CD14-positive monocyte (primary cell): ENCODE measurements around the gene XAGE3. TPM values are rescaled to one million over a fixed set of nuclear protein-coding genes. Genes with fewer than 3 reads are reported as not detected.
"Not testable (repeated sequence)": the region's sequence is repeated elsewhere in the genome, so short reads cannot be mapped to it uniquely, and the experiment has no call there.

Source experiments
- DNase-seq, 3 donors: peaks; one replicate each; pipeline ENCODE4 v3.0.0-alpha.2; 2011 to 2022
- H2AFZ ChIP-seq: 2 replicates; pipeline ENCODE4 v1.6.0; 2012; ENCODE audit warnings: mild to moderate bottlenecking, low read depth, low read length, inconsistent platforms; ENCODE audit not compliant: insufficient read depth, poor library complexity, severe bottlenecking
- H3K27ac ChIP-seq, 2 donors: 1 replicate in 1 of 2; 2 replicates in 1 of 2; pipeline ENCODE4 v1.5.1; 2012 to 2013; ENCODE audit warnings: low read length in 2 of 2, control low read depth in 1 of 2, inconsistent platforms in 1 of 2, low read depth in 1 of 2, mild to moderate bottlenecking in 1 of 2
- H3K27me3 ChIP-seq, 2 donors: one replicate each; pipeline versions ENCODE4 v1.6.0 to v1.6.1; 2011 to 2013; ENCODE audit warnings: low read length in 2 of 2; ENCODE audit not compliant: control insufficient read depth in 2 of 2, insufficient read depth in 2 of 2
- H3K36me3 ChIP-seq, 2 donors: replicated peaks in 1 of 2; 1 replicate in 1 of 2; 2 replicates in 1 of 2; pipeline versions ENCODE4 v1.5.1 to v1.6.1; 2012 to 2013; ENCODE audit warnings: low read length in 2 of 2, control low read depth in 1 of 2, inconsistent platforms in 1 of 2, mild to moderate bottlenecking in 1 of 2; ENCODE audit not compliant: insufficient read depth in 2 of 2, control insufficient read depth in 1 of 2
- H3K4me1 ChIP-seq, 2 donors: 1 replicate in 1 of 2; 2 replicates in 1 of 2; pipeline versions ENCODE4 v1.5.1 to v1.6.1; 2012 to 2013; ENCODE audit warnings: low read length in 2 of 2, control low read depth in 1 of 2, inconsistent platforms in 1 of 2, mild to moderate bottlenecking in 1 of 2, moderate library complexity in 1 of 2; ENCODE audit not compliant: insufficient read depth in 2 of 2, control insufficient read depth in 1 of 2
- H3K4me2 ChIP-seq: replicated peaks from 2 replicates; pipeline ENCODE3; 2012; ENCODE audit warnings: low read length, moderate library complexity, mild to moderate bottlenecking; ENCODE audit not compliant: poor library complexity, severe bottlenecking; ENCODE audit errors: extremely low read depth
- H3K4me3 ChIP-seq, 3 experiments: fragments of 200-600 bp in 1 of 3; sonication (generic) in 1 of 3; replicated peaks in 1 of 3; 1 replicate in 2 of 3; 2 replicates in 1 of 3; pipeline ENCODE4 v1.5.1; 2011 to 2013; ENCODE audit warnings: low read length in 3 of 3, mild to moderate bottlenecking in 3 of 3, control low read depth in 2 of 3, low read depth in 2 of 3, inconsistent platforms in 1 of 3, moderate library complexity in 1 of 3
- H3K79me2 ChIP-seq: 2 replicates; pipeline ENCODE4 v1.6.0; 2012; ENCODE audit warnings: mild to moderate bottlenecking, control low read depth, inconsistent platforms, low read length, moderate library complexity; ENCODE audit not compliant: insufficient read depth
- H3K9ac ChIP-seq: 2 replicates; pipeline ENCODE4 v1.6.0; 2017; ENCODE audit warnings: low read length, mild to moderate bottlenecking; ENCODE audit not compliant: insufficient read depth, poor library complexity, severe bottlenecking
- H3K9me3 ChIP-seq, 2 donors: replicated peaks in 1 of 2; 1 replicate in 1 of 2; 2 replicates in 1 of 2; pipeline versions ENCODE4 v1.5.1 to v1.6.1; 2012 to 2013; ENCODE audit warnings: low read length in 2 of 2, control low read depth in 1 of 2; ENCODE audit not compliant: control insufficient read depth in 1 of 2, insufficient read depth in 1 of 2
- H4K20me1 ChIP-seq: 2 replicates; pipeline ENCODE4 v1.6.0; 2012; ENCODE audit warnings: mild to moderate bottlenecking, low read length, control low read depth, moderate library complexity; ENCODE audit not compliant: insufficient read depth
- H3K27ac Mint-ChIP-seq, 7 donors: one replicate each; pipeline ENCODE4 v1.8.0; 2020; ENCODE audit warnings: mild to moderate bottlenecking in 7 of 7, mixed read lengths in 7 of 7, moderate library complexity in 6 of 7, inconsistent platforms in 2 of 7
- H3K27me3 Mint-ChIP-seq, 3 donors: one replicate each; pipeline ENCODE4 v1.8.0; 2021 to 2022; ENCODE audit warnings: low read depth in 3 of 3, mild to moderate bottlenecking in 3 of 3, mixed read lengths in 3 of 3, moderate library complexity in 3 of 3, inconsistent platforms in 1 of 3
- H3K36me3 Mint-ChIP-seq, 2 donors: one replicate each; pipeline ENCODE4 v1.8.0; 2020; ENCODE audit warnings: mixed read lengths in 2 of 2, inconsistent platforms in 1 of 2, mild to moderate bottlenecking in 1 of 2
- H3K4me1 Mint-ChIP-seq: one replicate; pipeline ENCODE4 v1.8.0; 2020; ENCODE audit warnings: mild to moderate bottlenecking, mixed read lengths
- H3K4me3 Mint-ChIP-seq, 2 donors: one replicate each; pipeline ENCODE4 v1.8.0; 2020; ENCODE audit warnings: mild to moderate bottlenecking in 2 of 2, mixed read lengths in 2 of 2, moderate library complexity in 1 of 2
- H3K9me3 Mint-ChIP-seq, 7 donors: one replicate each; pipeline ENCODE4 v1.8.0; 2020 to 2022; ENCODE audit warnings: mixed read lengths in 7 of 7, mild to moderate bottlenecking in 6 of 7, moderate library complexity in 6 of 7, inconsistent platforms in 2 of 7
- CTCF ChIP-seq: fragments of 200-600 bp; IDR thresholded peaks from one replicate; pipeline ENCODE4 v1.8.0; 2022; ENCODE audit warnings: antibody characterized with exemption, mild to moderate bottlenecking
- WGBS: methylation state at CpG from one replicate; pipeline ENCODE4 v1.1.5; 2013; ENCODE audit warnings: missing lambda C conversion rate; ENCODE audit not compliant: insufficient coverage; 5-methylcytosine and 5-hydroxymethylcytosine counted together
- intact Hi-C, 2 donors: fragments of 100-400 bp; cut with micrococcal nuclease; formaldehyde crosslinking; loops; one replicate each; pipeline versions ENCODE4 v1.15.0 to v1.15.1; 2023
- polyA plus RNA-seq, 3 donors: library from polyadenylated mRNA; depleted of rRNA in 1 of 3; unstranded in 2 of 3; stranded (reverse) in 1 of 3; fragments of 300-500 nt in 2 of 3; fragments of >200 nt in 1 of 3; fragmentation: Illumina TruSeq in 2 of 3; gene quantifications; 1 replicate in 2 of 3; 2 replicates in 1 of 3; pipeline ENCODE4 v1.2.3, GENCODE V29; 2012 to 2021

XAGE3 gene
- polyA plus RNA-seq, 3 donors = not detected

GRCh38 chrX:52870046-52870445 lies 2.2 kb upstream of the XAGE3 start:
- WGBS = 100% methylated on average over 1 of the region's 1 CpG
- Histone ChIP-seq H3K79me2 (no peaks in the 10 kb centered on the region), H3K4me3 (no peak overlapping the region), H3K9me3 (no peaks in the 10 kb centered on the region), H4K20me1 (no peaks in the 10 kb centered on the region), H3K27me3 (peaks cover 0 to 5% of the 10 kb centered on the region in 2 donors), H3K9ac (no peak overlapping the region), H3K27ac (no peak overlapping the region), H3K4me2 (no peak overlapping the region), H3K4me1 (no peaks in the 10 kb centered on the region), H2AFZ (no peak overlapping the region), H3K36me3 (no peaks in the 10 kb centered on the region)
- DNase-seq = no peak
- TF ChIP-seq CTCF = no peak
- Mint-ChIP-seq H3K27me3 (peaks cover 2 to 14% (median 5%) of the 10 kb centered on the region in 3 donors), H3K4me1 (no peaks in the 10 kb centered on the region), H3K4me3 (no peak overlapping the region), H3K36me3 (no peaks in the 10 kb centered on the region), H3K9me3 (peaks cover 0 to 2% (median 0%) of the 10 kb centered on the region in 7 donors), H3K27ac (no peak overlapping the region)
- intact Hi-C loops = no loop called here

GRCh38 chrX:52865343-52865998 lies 2.4 kb downstream of the XAGE3 start:
- Mint-ChIP-seq H3K4me3 (no peak overlapping the region), H3K9me3 (peaks cover 0 to 2% (median 0%) of the 10 kb centered on the region in 7 donors), H3K27me3 (peaks cover 0 to 20% (median 3%) of the 10 kb centered on the region in 3 donors), H3K36me3 (no peaks in the 10 kb centered on the region), H3K27ac (no peak overlapping the region), H3K4me1 (no peaks in the 10 kb centered on the region)
- Histone ChIP-seq H3K79me2 (no peaks in the 10 kb centered on the region), H3K4me3 (no peak overlapping the region), H3K4me2 (no peak overlapping the region), H2AFZ (no peak overlapping the region), H3K4me1 (no peaks in the 10 kb centered on the region), H4K20me1 (no peaks in the 10 kb centered on the region), H3K9me3 (no peaks in the 10 kb centered on the region), H3K9ac (no peak overlapping the region), H3K27me3 (peaks cover 0 to 16% of the 10 kb centered on the region in 2 donors), H3K36me3 (no peaks in the 10 kb centered on the region), H3K27ac (no peak overlapping the region)
- no peak for DNase-seq
- intact Hi-C loops = no loop called here
- TF ChIP-seq CTCF = no peak
- no CpG with 5 or more reads among the region's 6 CpGs for WGBS

- H3K27ac ChIP-seq, H3K4me3 Mint-ChIP-seq, H3K36me3 Mint-ChIP-seq, H3K4me3 ChIP-seq, H3K4me1 ChIP-seq, H3K9me3 Mint-ChIP-seq, H3K27me3 ChIP-seq, H3K4me2 ChIP-seq, H3K9ac ChIP-seq, H3K9me3 ChIP-seq, H3K27ac Mint-ChIP-seq, H2AFZ ChIP-seq, H3K36me3 ChIP-seq, H3K27me3 Mint-ChIP-seq, H3K79me2 ChIP-seq, DNase-seq, intact Hi-C loops, H3K4me1 Mint-ChIP-seq, H4K20me1 ChIP-seq: not testable (repeated sequence)
- no CpG with 5 or more reads among the region's 4 CpGs for WGBS
Observed at GRCh38 chrX:52856991-52857525, 10.8 kb downstream of the XAGE3 start.
